HCT116 (cell line): ENCODE results near the gene LTA4H. TPM values are rescaled to one million over a fixed set of nuclear protein-coding genes. Genes with fewer than 3 reads are reported as not detected.

Experiments
- ATAC-seq: fragments of 200-7000 bp; cut with Tn5 transposase; 2 replicates; pipeline ENCODE4 v1.9.1; 2020; ENCODE audit warnings: mild to moderate bottlenecking, moderate library complexity
- BruUV-seq: library from RNA; stranded (reverse); fragments of 400-500 nt; replicated peaks from 2 replicates; lab custom pipeline; 2021; lab: Mats Ljungman, UMichigan
- CTCF ChIA-PET: fragments of 300-600 bp; sonication (Branson Sonifier 250); formaldehyde crosslinking; loops from one replicate; lab custom pipeline; 2021; ENCODE audit warnings: antibody characterized with exemption; lab: Charles Lee
- POLR2A ChIA-PET: fragments of 300-600, 350-600 bp; sonication (Branson Sonifier 250); formaldehyde crosslinking; loops from one replicate; lab custom pipeline; 2021; ENCODE audit warnings: antibody characterized with exemption; lab: Charles Lee
- RAD21 ChIA-PET, 2 experiments: fragments of 300-600 bp; sonication (Branson Sonifier 250); formaldehyde crosslinking; loops; one replicate each; lab custom pipeline; 2023; ENCODE audit warnings: low total read pairs in 2 of 2; ENCODE audit not compliant: uncharacterized antibody in 2 of 2, unreplicated experiment in 2 of 2, low non-redundant PET in 1 of 2; lab: Charles Lee
- DNase-seq: peaks from one replicate; pipeline ENCODE4 v3.0.0-alpha.2; 2010; ENCODE audit warnings: low read depth, low spot score
- H2AFZ ChIP-seq: fragments of 200-600 bp; shearing (Covaris generic), sonication (generic); 2 replicates; pipeline ENCODE4 v1.6.1; 2017; ENCODE audit warnings: low read depth, mixed run types, mixed read lengths, antibody characterized with exemption, low read length; ENCODE audit not compliant: poor library complexity, severe bottlenecking
- H3K27ac ChIP-seq: 2 replicates; pipeline ENCODE4 v1.5.1; 2012; ENCODE audit warnings: low read depth, low read length
- H3K27me3 ChIP-seq: fragments of 200-600 bp; sonication (generic); 2 replicates; pipeline ENCODE4 v1.6.1; 2016; ENCODE audit warnings: mixed run types, low read length, mixed read lengths; ENCODE audit not compliant: insufficient read depth
- H3K36me3 ChIP-seq, 2 experiments: fragments of 200-500 bp in 1 of 2; fragments of 200-600 bp in 1 of 2; sonication (Bioruptor generic) in 1 of 2; sonication (generic) in 1 of 2; 2 replicates each; pipeline versions ENCODE4 v1.5.1 to v1.6.1; 2014 to 2016; ENCODE audit warnings: low read length in 2 of 2, inconsistent platforms in 1 of 2, mixed read lengths in 1 of 2, mixed run types in 1 of 2; ENCODE audit not compliant: insufficient read depth in 2 of 2, control insufficient read depth in 1 of 2
- H3K4me1 ChIP-seq, 2 experiments: fragments of 200-600 bp in 1 of 2; sonication (generic) in 1 of 2; 2 replicates each; pipeline versions ENCODE4 v1.5.1 to v1.6.1; 2012 to 2017; ENCODE audit warnings: low read length in 2 of 2, inconsistent platforms in 1 of 2, mild to moderate bottlenecking in 1 of 2, mixed read lengths in 1 of 2, mixed run types in 1 of 2, moderate library complexity in 1 of 2; ENCODE audit not compliant: insufficient read depth in 2 of 2, control insufficient read depth in 1 of 2
- H3K4me2 ChIP-seq: fragments of 200-600 bp; sonication (generic); 2 replicates; pipeline ENCODE4 v1.6.1; 2017; ENCODE audit warnings: mixed run types, low read length, mixed read lengths
- H3K4me3 ChIP-seq, 2 experiments: fragments of 200-600 bp in 1 of 2; sonication (generic) in 1 of 2; replicated peaks in 1 of 2; 2 replicates each; pipeline ENCODE4 v1.5.1; 2011 to 2016; ENCODE audit warnings: low read length in 2 of 2, control low read depth in 1 of 2, low read depth in 1 of 2, mild to moderate bottlenecking in 1 of 2, mixed read lengths in 1 of 2, mixed run types in 1 of 2
- H3K79me2 ChIP-seq: fragments of 200-600 bp; sonication (generic); 2 replicates; pipeline ENCODE4 v1.6.1; 2017; ENCODE audit warnings: mild to moderate bottlenecking, mixed run types, low read length, moderate library complexity, mixed read lengths; ENCODE audit not compliant: insufficient read depth
- H3K9ac ChIP-seq: fragments of 200-600 bp; sonication (generic); 2 replicates; pipeline ENCODE4 v1.6.1; 2016; ENCODE audit warnings: low read length, mixed read lengths
- H3K9me2 ChIP-seq: fragments of 200-600 bp; sonication (generic), shearing (Covaris generic); 2 replicates; pipeline ENCODE4 v1.6.1; 2017; ENCODE audit warnings: mixed run types, mild to moderate bottlenecking, moderate library complexity; ENCODE audit not compliant: insufficient read depth
- H3K9me3 ChIP-seq, 2 experiments: fragments of 200-500 bp in 1 of 2; fragments of 200-600 bp in 1 of 2; sonication (Bioruptor generic) in 1 of 2; sonication (generic) in 1 of 2; 2 replicates each; pipeline ENCODE4 v1.6.1; 2014 to 2017; ENCODE audit warnings: low read length in 2 of 2, mixed read lengths in 2 of 2, inconsistent platforms in 1 of 2, low read depth in 1 of 2, mild to moderate bottlenecking in 1 of 2, mixed run types in 1 of 2, moderate library complexity in 1 of 2; ENCODE audit not compliant: control insufficient read depth in 1 of 2, insufficient read depth in 1 of 2
- H4K20me1 ChIP-seq: fragments of 200-600 bp; sonication (generic), shearing (Covaris generic); 2 replicates; pipeline ENCODE4 v1.6.1; 2017; ENCODE audit warnings: mixed run types, mild to moderate bottlenecking, moderate library complexity; ENCODE audit not compliant: insufficient read depth
- ELF1 ChIP-seq: IDR thresholded peaks from 2 replicates; pipeline ENCODE4 v1.6.1; 2012; ENCODE audit warnings: low read depth, borderline replicate concordance
- EZH2phosphoT487 ChIP-seq: fragments of 200-600 bp; IDR thresholded peaks from 2 replicates; pipeline ENCODE4 v1.6.1; 2018; ENCODE audit warnings: antibody characterized with exemption, borderline replicate concordance
- FOSL1 ChIP-seq: IDR thresholded peaks from 2 replicates; pipeline ENCODE4 v1.6.1; 2012; ENCODE audit warnings: low read depth
- POLR2A ChIP-seq: IDR thresholded peaks from 2 replicates; pipeline ENCODE4 v1.7.0; 2011; ENCODE audit warnings: borderline replicate concordance; ENCODE audit not compliant: insufficient read depth, insufficient read length; ENCODE audit errors: extremely low read depth
- POLR2AphosphoS5 ChIP-seq: IDR thresholded peaks from 2 replicates; pipeline ENCODE4 v1.6.1; 2011; ENCODE audit warnings: mild to moderate bottlenecking, low read depth, low read length, moderate library complexity
- RAD21 ChIP-seq: IDR thresholded peaks from 2 replicates; pipeline ENCODE4 v1.6.1; 2012; ENCODE audit warnings: low read depth, mild to moderate bottlenecking
- SP1 ChIP-seq: IDR thresholded peaks from 2 replicates; pipeline ENCODE4 v1.6.1; 2012; ENCODE audit warnings: low read depth
- SRF ChIP-seq: IDR thresholded peaks from 2 replicates; pipeline ENCODE4 v1.6.1; 2012; ENCODE audit warnings: low read depth
- TCF7L2 ChIP-seq: IDR thresholded peaks from 2 replicates; pipeline ENCODE4 v1.7.0; 2011; ENCODE audit warnings: borderline replicate concordance, inconsistent platforms; ENCODE audit not compliant: insufficient read depth, insufficient read length; ENCODE audit errors: extremely low read depth
- YY1 ChIP-seq: IDR thresholded peaks from 2 replicates; pipeline ENCODE4 v1.6.1; 2011; ENCODE audit warnings: low read length, low read depth, moderate library complexity, mild to moderate bottlenecking; ENCODE audit not compliant: insufficient replicate concordance; ENCODE audit errors: extremely low read depth
- ZFX ChIP-seq: fragments of 450-650 bp; IDR thresholded peaks from 2 replicates; pipeline ENCODE4 v1.6.1; 2017
- ZNF274 ChIP-seq: fragments of 200-500 bp; sonication (Bioruptor generic); IDR thresholded peaks from 2 replicates; pipeline ENCODE4 v1.6.1; 2014; ENCODE audit warnings: mild to moderate bottlenecking, low read depth, low read length, inconsistent platforms
- intact Hi-C: fragments of 100-400 bp; cut with micrococcal nuclease; formaldehyde crosslinking; loops from 2 replicates; pipeline ENCODE4 v1.10.0; 2022
- total RNA-seq: library from RNA; stranded (reverse); gene quantifications from one replicate; pipeline ENCODE4 v1.2.1, GENCODE V29; 2021; ENCODE audit not compliant: unreplicated experiment
- TF ChIP-seq, protein P1 (sequence below): IDR thresholded peaks from 2 replicates; pipeline ENCODE4 v1.6.1; 2012
- TF ChIP-seq, protein P2 (sequence below): IDR thresholded peaks from 2 replicates; pipeline ENCODE4 v1.6.1; 2011; ENCODE audit warnings: mild to moderate bottlenecking, low read length, moderate library complexity; ENCODE audit not compliant: insufficient replicate concordance; ENCODE audit errors: extremely low read depth
- TF ChIP-seq, protein P3 (sequence below), 3 experiments: fragments of 200-600 bp in 1 of 3; sonication (generic) in 1 of 3; IDR thresholded peaks in 2 of 3; conservative IDR thresholded peaks in 1 of 3; 2 replicates each; pipeline ENCODE4 v1.5.1; 2012 to 2017; ENCODE audit warnings: low read depth in 2 of 3, low read length in 2 of 3, antibody characterized with exemption in 1 of 3, borderline replicate concordance in 1 of 3, control low read depth in 1 of 3, mild to moderate bottlenecking in 1 of 3, mixed read lengths in 1 of 3, mixed run types in 1 of 3, moderate library complexity in 1 of 3; ENCODE audit not compliant: insufficient read depth in 1 of 3
- TF ChIP-seq, protein P4 (sequence below): IDR thresholded peaks from 2 replicates; pipeline ENCODE4 v1.6.1; 2012

LTA4H gene
- total RNA-seq, 1 experiment from 2014 or later: 163 TPM

DNA sequence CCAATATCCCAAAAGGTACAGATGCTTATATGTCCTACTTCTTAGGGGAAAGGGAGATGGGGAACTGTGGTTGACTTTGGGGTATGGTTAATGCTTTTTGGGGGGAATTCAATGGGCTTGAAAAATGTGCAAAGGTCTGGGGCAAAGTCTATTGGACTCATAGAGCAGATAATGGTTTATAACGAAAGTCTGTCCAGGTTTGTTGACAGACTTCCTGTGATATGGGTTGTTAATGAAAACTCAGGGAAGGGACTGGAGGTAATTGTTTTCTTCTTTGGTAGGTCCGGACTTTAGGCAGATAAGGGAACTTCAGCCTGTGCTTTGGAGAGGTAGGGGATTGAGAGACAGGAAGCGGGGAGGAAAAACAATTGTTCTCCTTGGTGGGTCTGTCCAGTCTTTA is 46.2 kb upstream of the LTA4H start:
- Histone ChIP-seq H4K20me1 (no peaks in the 10 kb centered on the region), H3K9me2 (no peaks in the 10 kb centered on the region), H2AFZ (no peak overlapping the region), H3K27me3 (no peaks in the 10 kb centered on the region), H3K27ac (no peak overlapping the region), H3K36me3 (no peaks in the 10 kb centered on the region), H3K9ac (no peak overlapping the region), H3K4me2 (no peak overlapping the region), H3K4me1 (peaks cover 0 to 11% of the 10 kb centered on the region in 2 experiments; a peak in 2 of 4 replicates), H3K79me2 (no peaks in the 10 kb centered on the region), H3K9me3 (no peaks in the 10 kb centered on the region), H3K4me3 (no peak overlapping the region)
- RAD21 ChIA-PET: no interaction called here
- TF ChIP-seq, protein P1, sequence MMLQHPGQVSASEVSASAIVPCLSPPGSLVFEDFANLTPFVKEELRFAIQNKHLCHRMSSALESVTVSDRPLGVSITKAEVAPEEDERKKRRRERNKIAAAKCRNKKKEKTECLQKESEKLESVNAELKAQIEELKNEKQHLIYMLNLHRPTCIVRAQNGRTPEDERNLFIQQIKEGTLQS: no peak
- TF ChIP-seq TCF7L2 (no peak), YY1 (no peak), ZNF274 (no peak), FOSL1 (no peak), SP1 (no peak), POLR2A (no peak), POLR2AphosphoS5 (no peak), SRF (no peak), ELF1 (no peak), EZH2phosphoT487 (no peak), ZFX (no peak), RAD21 (no peak)
- TF ChIP-seq, protein P2, sequence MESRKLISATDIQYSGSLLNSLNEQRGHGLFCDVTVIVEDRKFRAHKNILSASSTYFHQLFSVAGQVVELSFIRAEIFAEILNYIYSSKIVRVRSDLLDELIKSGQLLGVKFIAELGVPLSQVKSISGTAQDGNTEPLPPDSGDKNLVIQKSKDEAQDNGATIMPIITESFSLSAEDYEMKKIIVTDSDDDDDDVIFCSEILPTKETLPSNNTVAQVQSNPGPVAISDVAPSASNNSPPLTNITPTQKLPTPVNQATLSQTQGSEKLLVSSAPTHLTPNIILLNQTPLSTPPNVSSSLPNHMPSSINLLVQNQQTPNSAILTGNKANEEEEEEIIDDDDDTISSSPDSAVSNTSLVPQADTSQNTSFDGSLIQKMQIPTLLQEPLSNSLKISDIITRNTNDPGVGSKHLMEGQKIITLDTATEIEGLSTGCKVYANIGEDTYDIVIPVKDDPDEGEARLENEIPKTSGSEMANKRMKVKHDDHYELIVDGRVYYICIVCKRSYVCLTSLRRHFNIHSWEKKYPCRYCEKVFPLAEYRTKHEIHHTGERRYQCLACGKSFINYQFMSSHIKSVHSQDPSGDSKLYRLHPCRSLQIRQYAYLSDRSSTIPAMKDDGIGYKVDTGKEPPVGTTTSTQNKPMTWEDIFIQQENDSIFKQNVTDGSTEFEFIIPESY: no peak
- TF ChIP-seq, protein P3, sequence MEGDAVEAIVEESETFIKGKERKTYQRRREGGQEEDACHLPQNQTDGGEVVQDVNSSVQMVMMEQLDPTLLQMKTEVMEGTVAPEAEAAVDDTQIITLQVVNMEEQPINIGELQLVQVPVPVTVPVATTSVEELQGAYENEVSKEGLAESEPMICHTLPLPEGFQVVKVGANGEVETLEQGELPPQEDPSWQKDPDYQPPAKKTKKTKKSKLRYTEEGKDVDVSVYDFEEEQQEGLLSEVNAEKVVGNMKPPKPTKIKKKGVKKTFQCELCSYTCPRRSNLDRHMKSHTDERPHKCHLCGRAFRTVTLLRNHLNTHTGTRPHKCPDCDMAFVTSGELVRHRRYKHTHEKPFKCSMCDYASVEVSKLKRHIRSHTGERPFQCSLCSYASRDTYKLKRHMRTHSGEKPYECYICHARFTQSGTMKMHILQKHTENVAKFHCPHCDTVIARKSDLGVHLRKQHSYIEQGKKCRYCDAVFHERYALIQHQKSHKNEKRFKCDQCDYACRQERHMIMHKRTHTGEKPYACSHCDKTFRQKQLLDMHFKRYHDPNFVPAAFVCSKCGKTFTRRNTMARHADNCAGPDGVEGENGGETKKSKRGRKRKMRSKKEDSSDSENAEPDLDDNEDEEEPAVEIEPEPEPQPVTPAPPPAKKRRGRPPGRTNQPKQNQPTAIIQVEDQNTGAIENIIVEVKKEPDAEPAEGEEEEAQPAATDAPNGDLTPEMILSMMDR (IDR thresholded peaks at IDR 0.05 in 2 of 3, conservative IDR thresholded peaks at IDR 0.05 in 1 of 3; ENCODE audit: borderline replicate concordance in 1 of 3, insufficient read depth in 1 of 3, low read depth in 2 of 3, low read length in 2 of 3): no peak
- TF ChIP-seq, protein P4, sequence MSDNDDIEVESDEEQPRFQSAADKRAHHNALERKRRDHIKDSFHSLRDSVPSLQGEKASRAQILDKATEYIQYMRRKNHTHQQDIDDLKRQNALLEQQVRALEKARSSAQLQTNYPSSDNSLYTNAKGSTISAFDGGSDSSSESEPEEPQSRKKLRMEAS: no peak
- no peak for DNase-seq
- intact Hi-C loops: no loop called here
- no TSS peak for BruUV-seq
- POLR2A ChIA-PET: no interaction called here
- no peak for ATAC-seq
- CTCF ChIA-PET: no interaction called here
